Measurements from ENCODE around the gene COX6B2.
"Not testable (repeated sequence)": the region's sequence is repeated elsewhere in the genome, so short reads cannot be mapped to it uniquely, and the experiment has no call there.

Gene COX6B2

DNA sequence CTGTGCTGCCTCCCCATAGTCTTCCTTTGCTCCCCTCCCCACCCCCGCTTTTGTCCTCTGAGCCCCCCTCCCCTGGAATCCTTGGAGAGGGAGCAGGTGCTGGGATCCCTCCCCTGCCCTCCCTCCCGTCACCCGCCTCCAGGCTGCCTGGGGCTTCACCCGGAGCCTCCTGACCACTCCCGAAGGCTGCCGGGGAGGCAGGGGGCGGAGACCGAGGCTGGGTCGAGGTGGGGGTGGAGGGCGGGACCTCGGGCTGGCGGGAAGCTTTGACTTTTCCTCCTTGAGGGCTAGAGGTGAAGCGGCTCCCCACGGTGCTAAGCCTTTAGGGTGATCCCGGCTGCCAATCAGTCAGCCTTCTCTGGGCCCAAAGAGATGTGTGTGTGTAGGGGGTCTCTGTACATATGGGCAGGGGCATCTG is 13.3 kb downstream of the COX6B2 start:
- peak; percentile 64 for DNase-seq

DNA sequence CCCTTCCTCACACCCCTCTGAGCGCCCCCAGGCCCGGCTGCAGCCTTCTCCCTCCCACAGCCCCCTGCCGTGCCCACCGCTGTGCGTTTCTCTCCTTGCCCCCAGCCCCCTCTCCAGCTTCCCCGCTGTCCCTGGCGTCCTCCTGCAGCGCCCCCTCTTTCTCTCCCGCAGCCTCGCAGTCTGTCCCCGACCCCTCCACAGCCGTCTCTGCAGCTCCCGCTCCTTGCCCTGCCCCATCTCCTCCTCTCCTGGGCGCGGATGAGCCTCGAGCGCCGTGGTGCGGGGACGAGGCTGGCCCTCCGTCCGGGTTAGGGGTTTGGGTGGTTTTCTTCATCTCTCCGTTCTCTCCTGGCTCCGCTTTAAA is 13.8 kb downstream of the COX6B2 start:
- no peak for DNase-seq

DNA sequence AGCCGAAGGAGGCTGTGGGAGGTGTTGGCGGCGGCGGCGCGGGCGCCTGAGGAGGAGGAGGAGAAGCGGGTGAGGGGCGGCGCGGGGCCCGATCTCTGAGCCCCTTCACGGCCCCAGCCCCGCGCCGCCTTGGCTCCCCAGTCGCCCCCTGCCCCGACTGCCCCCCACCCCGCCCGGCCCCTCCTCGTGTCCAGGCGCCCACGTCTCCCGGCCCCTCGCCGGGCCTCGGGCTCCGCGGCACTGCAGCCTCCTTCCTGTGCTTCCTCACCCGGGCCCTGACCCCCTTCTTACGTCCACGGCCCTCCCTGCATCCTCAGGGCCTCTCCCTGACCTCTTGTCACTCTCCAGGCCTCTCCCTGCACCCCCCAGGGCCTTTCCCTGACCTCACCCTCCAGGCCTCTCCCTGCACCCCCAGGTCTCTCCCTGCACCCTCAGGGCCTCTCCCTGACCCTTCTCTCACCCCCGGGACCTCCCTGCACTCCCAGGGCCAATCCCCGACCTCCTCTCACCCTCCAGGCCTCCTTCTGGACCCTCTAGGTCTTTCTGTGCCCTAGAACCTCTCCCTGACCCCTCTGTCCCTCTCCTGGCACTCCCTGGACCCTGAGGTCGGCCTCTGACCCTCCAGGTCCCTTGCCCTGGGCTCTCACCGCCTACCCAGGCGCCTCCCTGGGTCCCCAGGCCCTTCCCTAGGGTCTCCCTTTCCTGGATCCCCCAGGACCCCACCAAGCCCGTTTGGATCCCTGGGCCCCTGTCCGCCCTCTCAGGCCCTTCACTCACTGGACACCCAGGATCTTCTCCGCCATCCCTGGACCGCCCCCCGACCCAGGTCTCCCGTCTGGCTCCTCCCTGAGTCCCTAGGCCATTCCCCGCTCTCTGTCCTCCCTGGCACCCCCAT is 14.4 kb downstream of the COX6B2 start:
- peak; percentile 43 for DNase-seq

DNA sequence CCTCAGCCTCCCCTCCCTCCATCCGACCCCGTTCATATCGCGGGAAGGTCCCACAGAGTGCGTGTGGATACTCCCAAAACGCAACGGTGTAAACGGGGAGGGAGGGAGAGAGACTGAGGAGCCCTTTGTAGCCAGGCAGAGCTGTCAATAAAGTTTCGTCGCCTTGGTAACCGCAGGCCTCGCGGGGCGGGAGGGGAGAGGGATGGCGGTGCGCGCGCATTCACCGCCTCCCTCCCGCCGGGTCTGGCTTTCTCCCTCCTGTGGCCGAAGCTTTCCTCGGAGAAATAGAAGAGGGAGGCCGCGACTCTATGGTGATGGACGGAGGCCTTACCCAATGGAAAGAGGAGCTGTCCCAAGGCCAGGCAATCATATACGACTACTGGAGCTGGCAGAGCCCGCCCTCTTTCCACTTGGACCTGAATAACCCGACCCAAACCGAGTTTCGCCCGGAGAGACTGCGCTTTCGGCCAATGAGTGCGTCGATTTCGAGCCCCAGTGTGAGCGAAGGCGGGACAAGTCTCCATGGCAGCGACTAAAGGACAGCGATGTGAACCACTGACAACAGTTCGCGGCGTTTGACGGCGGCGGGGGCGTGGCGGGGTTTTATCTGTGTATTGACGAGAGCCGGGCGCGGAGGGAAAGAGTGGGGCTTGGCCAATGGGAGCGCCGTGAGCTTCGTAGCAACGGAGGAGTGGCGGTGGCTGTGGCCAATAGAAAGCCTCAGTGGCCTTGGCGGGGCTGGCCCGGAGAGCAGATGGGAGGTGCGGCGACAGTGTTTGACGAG is 15.2 kb downstream of the COX6B2 start, which contains the start of gene KMT5C:
TSS of gene KMT5C (plus strand) at position 772 of the 784 bp plus-strand sequence. CDS start 2,061 bp downstream, outside the sequence.
- DNase-seq: peak; percentile 100

DNA sequence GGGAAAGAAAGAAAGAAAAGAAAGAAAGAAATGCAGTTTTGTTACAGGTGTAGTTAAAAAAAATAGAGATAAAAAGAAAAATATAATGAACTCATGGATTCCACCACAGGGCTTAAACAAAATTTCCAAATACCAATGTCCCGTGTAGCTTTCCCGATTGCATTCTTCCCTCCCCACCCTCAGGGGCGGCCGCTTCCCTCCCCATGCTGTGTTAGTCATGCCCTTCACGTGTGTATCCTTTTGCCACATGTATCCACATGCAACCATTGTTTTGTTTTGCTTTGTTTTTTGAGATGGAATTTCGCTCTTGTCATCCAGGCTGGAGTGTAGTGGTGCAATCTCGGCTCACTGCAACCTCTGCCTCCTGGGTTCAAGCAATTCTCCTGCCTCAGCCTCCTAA is 18.4 kb downstream of the COX6B2 start:
- no peak for DNase-seq

DNA sequence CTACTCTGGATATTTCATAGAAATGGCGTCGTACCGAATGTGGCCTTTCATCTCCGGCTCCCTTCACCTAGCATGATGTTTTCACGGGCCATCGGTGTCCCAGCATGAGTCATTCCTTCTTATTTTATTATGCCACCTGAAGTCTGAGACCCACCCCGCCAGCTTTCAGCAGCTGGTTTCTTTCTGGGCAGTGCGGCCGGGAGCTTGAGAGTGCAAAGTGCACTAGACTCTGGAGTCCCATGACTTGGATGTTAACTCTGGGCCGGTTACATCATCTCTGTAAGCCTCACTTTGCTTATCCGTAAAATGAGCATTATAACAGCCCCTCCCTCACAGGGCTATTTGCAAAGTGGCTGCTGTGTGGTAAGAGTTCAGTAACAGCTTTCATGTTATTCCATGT is 20.6 kb downstream of the COX6B2 start:
- DNase-seq: no peak

DNA sequence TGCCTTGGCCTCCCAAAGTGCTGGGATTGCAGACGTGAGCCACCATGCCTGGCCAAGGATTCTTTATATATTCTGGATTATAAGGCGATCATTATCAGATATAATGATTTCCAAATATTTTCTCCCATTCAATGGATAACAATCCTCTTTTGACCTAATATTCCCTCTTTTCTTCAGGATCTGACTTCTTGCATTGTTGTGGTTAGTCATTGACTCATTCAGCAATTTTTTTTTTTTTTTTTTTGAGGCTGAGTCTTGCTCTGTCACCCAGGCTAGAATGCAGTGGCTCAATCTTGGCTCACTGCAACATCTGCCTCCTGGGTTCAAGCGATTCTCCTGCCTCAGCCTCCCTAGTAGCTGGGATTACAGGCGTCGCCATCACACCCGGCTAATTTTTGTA is 24.7 kb downstream of the COX6B2 start:
- DNase-seq: not testable (repeated sequence)

DNA sequence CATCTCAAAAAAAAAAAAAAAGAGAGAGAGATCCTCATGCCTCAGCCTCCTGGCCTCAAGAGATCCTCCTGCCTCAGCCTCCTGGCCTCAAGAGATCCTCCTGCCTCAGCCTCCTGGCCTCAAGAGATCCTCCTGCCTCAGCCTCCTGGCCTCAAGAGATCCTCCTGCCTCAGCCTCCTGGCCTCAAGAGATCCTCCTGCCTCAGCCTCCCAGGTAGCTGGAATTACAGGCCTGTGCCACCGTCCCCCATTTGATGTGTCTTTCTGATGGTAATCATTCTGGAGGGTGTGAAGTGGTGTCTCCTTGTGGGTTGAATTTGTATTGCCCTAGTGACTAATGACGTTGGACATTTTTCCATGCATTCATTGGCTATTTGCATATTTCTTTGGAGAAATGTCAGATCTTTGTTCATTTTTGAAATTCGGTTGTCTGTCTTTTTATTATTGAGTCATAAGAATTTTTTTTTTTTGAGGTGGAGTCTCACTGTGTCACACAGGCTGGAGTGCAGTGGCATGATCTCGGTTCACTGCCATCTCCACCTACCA is 25.7 kb downstream of the COX6B2 start:
- peak; percentile 44 for DNase-seq

DNA sequence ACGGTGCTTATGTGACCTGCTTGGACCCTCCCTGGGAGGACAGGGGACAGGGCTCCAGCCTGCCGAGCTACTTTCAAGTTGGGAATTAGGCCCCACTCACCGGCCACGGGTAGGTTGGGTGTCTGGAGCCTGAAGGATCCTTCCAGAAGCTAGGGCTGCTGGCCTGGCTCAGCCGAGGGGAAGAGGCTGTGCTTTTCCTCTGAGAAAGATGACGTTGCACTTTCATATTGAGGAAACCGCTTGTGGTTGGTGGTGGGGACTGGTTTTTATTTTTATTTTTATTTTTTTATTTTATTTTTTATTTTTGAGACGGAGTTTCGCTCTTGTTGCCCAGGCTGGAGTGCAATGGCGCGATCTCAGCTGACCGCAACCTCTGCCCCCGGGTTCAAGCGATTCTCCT is 29.3 kb downstream of the COX6B2 start, which contains the start of gene TMEM150B:
TSS of gene TMEM150B (minus strand) at position 170 of the 400 bp plus-strand sequence. CDS start 4,305 bp downstream, outside the sequence.
- no peak for DNase-seq

DNA sequence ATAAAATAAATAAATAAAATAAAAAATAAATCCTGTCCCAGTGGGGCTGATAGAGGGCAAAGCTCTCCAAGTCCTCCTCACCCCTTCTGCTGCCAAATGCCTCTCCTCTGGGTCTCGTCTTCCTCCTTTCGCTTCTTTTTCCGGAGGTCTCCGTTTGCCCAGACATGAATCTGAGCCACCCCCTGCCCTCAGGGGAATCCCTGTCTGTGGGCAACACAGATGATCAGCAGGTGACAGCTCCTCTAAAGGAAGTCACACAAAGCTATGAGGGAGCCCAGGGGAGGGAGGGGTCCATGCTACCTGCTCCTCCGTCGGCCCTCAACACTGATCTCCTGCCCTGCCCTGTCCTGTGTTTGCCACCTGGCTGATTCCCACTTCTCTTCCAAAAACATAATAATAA is 29.9 kb downstream of the COX6B2 start:
- DNase-seq: no peak

DNA sequence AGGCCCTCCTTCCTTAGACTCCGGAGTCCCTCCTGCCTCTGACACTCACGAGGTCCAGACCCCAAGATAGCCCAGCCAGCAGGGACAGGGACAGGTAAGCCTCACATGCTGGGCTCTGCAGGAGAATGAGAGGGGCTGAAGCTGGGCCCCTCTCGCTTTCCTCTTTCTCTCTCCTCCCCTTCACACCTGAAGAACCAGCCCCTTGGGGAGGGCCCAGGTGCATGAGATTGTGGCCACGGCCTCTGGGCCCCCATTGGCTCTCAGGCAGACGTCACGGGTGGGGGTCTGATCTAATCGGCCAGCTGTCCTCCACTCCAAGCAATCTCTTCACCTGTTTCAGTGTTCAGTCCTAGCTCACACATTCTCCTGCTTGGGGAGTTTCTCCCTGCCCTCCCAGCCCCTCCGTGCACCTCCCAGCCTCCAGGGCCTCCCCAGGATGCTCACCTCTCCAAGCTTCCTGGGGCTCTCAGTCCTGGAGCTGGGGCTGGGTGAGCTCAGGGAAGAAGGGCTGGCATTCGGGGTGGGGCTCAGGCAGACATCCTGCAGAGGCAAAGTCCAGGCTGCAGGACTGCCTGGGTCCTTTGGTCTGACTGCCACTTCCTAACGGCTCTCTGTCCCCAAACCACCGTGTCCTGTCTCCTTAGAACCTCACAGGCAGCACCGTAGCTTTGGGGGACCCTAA is 32.2 kb downstream of the COX6B2 start:
- no peak for DNase-seq

DNA sequence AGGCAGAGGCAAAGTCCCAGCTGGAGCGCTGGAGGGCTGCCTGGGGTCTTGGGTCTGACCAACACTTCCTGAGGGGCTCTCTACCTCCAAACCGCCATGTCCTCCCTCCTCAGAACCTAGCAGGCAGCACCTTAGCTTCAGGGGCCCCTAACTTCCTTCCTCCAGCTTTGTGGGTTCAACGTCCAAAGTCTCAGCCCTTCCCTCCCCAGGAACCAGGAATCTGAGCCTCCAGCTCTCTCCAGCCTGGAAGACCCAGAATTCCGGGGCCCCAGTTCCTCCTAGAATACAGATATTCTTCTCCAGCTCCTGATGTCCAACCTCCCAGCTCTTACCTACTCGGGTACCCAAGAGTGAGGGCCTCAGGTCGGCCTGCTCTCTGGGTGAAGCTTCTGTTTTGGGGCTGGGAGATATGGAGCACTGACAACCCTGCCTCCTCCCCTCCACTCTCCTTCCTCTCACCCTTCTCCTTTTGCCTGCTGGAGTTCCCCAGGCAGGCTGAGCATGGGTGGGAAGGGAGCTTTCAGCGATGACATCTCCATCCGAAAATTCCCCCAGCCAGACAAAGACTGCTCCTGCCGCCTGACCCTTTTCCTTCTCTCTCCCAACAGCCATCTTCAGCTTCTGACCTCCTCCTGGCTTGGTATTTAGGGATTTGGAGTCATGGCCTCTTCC is 32.9 kb downstream of the COX6B2 start:
- DNase-seq: no peak

DNA sequence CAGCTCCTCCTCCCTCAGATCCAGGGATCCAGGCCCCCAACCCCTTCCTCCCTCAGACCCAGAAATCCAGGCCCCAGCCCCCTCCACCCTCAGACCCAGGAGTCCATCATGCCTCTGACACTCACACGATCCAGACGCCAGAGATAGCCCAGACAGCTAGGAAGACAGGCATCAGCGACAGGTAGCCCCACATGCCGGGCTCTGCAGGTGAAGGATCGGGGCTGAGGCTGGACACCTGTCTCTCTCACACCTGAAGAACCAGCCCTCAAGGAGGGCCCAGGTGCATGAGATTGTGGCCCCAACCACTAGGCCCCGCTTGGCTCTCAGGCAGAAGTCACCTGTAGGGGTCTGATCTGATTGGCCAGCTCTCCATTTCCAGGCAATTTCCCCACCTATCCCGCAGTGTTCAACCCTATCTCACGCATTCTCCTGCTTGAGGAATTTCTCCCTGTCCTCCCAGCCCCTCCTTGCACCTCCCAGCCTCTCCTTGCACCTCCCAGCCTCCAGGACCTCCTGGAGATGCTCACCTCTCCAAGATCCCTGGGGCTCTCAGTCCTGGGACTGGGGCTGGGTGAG is 33.6 kb downstream of the COX6B2 start:
- no peak for DNase-seq

DNA sequence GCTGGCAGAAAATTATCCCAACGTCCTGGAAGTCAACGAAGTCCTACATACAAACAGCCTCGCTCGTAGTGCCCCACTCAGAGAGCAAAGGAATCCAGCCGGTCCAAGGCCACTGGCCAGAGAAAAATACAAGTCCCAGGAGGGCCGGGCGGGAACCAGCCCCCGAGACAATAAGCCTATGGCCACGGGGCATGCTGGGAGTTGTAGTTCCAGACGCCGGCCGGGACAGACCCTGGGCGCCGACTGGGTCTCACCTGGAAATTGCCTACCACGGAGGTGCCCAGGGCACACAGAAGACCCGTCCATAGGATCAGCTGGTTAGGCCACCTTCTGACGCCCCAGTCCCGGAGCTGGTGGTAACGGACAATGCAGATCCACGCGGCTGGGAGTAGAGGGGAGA is 34.7 kb downstream of the COX6B2 start:
- DNase-seq: no peak

DNA sequence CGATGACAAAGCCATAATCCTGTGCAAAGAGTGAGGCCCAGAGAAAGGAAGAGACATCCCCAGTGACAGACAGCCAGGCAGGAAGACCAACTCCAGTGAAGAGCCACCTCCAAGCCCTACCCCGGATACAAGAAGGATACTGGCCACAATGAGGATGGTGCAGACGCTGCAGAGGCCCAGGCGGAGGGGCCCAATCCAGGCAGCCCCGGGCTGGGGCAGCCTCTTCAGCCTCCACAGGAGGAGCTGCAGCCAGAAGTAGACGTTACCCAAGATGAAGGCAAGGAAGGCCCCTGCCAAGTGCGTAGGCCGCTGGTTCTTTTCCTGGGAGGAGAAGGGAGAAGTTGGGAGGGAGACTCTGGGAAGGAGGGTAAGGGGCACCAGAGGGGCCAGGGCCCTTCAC is 37.9 kb downstream of the COX6B2 start:
- DNase-seq: no peak

DNA sequence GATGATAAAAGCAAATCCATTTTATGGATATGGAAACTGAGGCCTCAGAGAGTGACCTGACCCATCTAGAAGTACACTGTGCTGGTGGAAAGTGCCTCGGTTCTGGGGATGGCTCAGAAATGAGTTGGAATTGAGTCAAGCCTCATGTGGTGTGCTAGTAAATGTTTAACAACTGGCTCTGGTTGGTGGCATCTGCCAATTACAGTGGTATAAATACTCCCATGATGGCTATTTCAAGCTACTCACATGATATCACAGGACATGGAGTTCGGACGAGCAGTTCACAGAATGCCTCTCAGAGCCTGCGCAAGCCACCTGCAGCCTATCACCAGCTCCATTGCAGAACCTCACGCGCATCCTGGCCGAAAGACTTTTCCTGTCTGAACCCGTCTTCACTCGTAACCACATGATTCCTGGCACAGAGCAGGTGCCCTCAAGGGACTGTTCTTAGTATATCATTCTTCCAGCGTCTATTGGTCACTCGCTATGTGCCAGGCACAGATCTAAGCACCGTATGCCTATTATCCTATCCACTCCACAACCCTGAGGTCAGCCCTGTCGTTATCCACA is 38.5 kb downstream of the COX6B2 start:
- DNase-seq: no peak

DNA sequence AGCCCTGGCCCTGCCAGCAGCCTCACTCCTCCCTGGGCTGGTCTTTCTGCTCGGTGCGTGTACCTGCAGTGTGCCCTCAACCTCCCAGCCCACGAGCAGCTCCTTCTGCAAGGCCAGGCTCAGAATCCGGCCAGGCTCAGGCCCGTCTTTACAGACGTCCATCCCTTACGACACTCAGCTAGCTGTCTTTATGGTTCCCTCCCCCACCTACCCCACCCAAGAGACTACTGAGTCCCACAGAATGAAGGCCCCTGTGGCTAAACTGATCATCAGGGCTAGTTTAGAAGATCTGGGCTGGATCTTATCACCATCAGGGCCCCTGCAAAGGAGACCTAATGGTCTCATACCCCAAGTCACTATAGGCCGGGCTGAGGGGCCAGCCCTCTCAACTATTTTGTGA is 40.1 kb downstream of the COX6B2 start:
- no peak for DNase-seq

DNA sequence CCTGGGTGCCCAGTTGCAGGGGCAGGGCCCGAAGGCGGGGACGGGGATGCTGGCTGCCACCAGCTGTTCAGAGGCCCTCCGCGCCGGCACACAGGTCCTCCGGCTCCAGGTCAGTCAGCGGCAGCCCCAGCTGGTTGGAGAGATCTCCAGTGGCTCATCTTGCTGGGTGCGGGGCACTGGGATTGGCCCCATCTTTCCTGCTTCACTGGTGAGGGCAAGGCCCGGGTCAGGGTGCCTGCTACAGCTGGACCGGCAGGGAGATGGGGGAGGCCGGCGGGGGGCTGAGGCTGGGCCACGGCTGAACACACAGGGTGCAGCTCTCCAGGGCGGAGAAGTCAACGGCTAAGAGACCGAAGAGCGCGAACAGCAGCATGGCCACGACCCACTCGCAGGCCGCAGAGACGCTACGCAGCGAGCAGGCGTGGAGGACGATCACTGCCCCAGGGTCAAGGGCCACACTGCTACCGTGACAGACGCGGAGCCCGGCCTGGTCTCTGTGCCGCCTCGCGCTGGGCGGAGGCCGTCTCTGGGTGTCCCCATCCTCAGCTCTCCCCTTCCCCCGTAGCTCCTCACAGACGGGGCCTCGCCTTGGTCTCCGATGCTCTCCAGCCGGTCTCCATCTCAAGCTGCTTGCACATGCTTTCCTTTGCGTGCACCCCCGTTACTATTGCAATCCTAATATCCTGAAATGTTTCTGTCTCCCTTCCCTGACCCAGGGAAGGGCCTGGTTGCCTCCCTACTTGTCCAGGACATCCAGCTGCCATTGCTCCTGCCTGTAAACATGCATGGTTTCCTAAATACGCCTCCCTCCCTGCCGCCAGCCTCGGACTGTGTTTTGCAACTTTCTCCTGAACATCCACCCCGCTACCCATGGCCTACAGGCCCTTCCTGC is 41.7 kb downstream of the COX6B2 start:
- DNase-seq: no peak

DNA sequence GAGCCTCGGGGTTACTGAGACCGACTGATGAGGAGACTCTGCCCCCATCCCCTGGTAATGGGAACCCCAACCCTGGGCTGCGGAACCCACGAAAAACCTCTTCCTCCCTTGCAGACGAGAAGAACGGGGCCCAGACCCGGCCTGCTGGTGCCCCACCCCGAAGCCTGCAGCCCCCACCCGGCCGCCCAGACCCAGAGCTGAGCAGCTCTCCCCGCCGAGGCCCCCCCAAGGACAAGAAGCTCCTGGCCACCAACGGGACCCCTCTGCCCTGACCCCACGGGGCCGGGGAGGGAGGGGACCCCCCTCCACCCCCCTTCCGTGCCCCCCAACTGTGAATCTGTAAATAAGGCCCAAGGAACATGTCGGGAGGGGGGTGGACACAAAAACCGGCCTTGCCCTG is 42.7 kb downstream of the COX6B2 start:
- DNase-seq: no peak

DNA sequence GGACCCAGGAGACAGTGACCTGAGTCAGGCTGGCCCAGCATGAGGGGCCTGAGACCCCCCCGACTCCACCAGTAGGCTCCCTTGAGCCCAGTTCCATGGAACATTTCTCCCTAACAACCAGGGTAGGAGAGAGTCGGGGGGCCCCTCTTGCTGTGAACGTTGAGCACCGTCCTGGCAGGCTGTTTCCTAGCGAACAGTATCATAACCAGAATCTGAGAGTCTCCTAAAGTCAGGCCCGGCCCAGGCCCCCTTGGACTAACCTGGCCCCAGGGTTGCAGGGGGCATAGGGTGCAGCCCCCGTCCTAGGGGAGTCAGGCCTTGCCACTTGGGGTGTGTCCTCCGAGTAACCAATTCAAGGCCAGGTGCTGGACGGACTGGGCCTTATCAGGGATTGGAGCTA is 43.1 kb downstream of the COX6B2 start:
- no peak for DNase-seq

DNA sequence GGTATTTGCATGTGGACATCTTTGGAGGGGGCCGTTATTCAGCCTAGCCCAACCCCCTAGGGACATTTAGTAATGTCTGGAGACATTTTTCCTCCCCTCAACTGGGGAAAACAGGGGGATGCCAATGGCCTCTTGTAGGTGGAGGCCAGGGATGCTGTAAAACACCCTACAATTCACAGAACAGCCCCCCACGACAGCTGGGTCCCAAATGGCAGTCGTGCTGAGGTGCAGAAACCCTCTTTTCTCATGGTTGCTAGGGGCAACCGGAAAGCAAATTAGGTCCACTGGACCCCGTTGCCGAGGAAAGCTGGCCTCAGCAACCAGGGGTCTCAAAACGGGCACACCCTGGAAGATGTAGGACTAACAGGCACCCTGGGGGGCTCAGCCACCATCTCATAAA is 44.0 kb downstream of the COX6B2 start:
- DNase-seq: no peak
